CD4-positive, alpha-beta T cell treated with Interleukin-15 for 1 hour (primary cell): ENCODE measurements around the gene SURF2.
A peak's percentile ranks its signal among the peaks of the same experiment; 100 is the strongest.
"Not testable (repeated sequence)": the region's sequence is repeated elsewhere in the genome, so short reads cannot be mapped to it uniquely, and the experiment has no call there.

Experiments used
- DNase-seq: peaks from one replicate; pipeline ENCODE4 v3.0.0-alpha.2; 2020

SURF2 gene

DNA sequence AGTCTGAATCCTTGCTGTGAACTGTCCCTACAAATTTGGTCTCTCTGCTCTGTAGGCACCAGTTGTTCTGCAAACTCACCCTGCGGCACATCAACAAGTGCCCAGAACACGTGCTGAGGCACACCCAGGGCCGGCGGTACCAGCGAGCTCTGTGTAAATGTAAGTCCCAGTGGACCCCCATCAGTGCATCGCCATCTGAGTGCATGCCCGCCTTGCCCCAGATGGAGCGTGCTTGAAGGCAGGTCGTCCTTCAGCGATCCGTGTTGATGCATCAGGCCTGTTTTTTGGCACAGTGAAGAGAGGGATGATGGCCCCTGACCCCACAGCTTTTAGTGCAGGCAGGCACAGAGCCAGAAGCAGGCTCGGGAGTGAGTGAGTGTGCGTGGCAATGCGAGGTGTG, 1.3 kb downstream of the SURF2 start:
- no peak for DNase-seq

DNA sequence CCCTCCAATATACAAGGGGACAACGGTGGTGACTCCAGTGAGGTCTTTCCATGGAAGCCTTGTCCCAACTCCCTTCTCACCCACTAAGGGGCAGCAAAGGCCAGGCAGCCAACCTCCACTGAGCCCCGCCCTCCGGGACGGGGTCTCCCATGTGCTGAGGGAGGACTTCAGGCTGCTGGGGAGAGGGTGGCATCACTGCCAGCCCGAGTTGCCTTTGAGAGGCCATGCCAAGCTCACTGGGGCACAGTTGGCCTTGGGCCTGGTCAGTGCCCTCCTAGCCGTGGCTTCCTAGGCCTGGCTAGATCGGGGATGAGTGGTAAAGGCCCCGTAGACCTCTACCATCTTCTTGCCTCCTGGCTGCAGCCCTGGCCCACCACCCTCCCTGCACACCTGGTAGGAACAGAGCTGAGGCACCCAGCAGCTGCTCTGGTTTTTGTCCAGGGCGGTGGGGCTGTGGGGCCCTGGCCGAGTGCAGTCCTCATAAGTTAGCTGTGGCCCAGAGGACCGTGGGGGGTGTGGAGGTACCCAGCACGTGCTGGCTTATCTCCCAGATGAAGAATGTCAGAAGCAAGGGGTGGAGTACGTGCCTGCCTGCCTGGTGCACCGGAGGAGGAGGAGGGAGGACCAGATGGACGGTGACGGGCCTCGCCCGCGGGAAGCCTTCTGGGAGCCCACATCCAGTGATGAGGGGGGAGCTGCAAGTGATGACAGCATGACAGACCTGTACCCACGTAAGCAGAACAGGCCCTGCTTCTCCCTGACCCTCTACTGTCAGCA, 3.2 kb downstream of the SURF2 start:
- DNase-seq, result no peak

- no peak for DNase-seq
These were observed 4.3 kb downstream of the SURF2 start for GRCh38 chr9:133360400-133361393.

DNA sequence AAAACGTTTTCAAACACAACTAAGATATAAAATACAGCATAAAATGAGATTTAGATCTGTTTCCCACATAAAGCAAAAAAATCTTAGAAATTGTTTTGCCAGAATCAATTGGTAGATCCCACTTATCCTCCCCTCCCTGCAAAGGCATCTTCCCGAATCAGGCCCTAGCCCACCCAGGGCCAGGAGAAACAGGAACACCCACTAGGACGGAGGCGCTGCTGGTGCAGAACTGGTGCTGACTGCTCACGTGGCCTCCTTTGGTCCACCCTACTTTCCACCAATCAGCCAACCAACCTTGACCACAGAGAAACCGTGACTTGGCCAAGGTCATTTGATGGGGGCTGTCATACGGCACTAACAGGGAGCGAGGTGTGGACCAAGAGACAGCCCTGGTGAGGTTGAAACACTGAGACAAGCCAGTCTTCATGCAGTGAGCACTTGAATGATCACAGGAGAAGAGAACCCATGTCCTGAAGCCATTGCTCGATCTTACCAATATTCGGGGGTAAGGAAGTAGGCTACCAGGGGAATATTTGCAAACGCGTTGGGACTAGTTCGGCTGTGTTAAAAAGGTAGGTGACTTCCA, 5.2 kb downstream of the SURF2 start:
- no peak for DNase-seq

DNA sequence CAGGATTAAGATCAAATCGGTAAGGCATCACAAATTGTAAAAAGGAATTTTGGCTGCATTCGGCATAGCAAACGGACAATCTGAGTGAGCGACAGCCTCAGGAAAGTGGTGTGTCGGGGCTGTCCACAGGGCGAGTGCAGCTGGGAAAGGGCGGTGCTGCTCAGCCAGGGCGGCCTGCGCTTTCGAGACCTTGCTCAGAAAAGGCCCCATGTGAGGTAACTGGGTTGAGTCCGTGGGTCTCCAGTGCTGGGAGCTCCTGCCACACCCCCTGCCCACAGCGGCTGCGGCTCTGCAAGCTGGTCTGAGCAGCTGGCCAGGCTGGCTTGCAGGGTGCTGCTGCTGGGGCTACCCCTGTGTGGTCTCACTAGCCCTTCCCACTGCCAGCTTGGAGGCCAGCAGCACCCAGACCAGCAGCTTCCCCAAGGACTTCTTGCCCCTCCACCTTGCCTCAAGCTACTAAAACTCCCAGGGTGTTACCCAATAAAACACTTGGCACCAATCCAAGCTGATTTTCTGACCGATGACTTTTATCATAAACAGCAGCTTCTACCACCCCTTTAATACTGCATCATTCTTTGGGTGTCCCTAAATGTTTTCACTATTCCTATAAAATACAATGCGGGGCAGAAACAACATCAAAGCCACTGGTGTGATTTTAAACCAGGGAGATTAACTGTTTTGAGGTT, 6.2 kb downstream of the SURF2 start:
- no peak for DNase-seq

- no peak for DNase-seq
These were observed 10.1 kb downstream of the SURF2 start for GRCh38 chr9:133366435-133366834.

GRCh38 chr9:133367221-133367620, 10.9 kb downstream of the SURF2 start:
- DNase-seq, result no peak

GRCh38 chr9:133367778-133368177, 11.4 kb downstream of the SURF2 start:
- DNase-seq, result no peak

GRCh38 chr9:133368249-133368881, 12.0 kb downstream of the SURF2 start:
- no peak for DNase-seq

- DNase-seq, result no peak
These were observed 13.1 kb downstream of the SURF2 start for GRCh38 chr9:133369422-133369821.

DNA sequence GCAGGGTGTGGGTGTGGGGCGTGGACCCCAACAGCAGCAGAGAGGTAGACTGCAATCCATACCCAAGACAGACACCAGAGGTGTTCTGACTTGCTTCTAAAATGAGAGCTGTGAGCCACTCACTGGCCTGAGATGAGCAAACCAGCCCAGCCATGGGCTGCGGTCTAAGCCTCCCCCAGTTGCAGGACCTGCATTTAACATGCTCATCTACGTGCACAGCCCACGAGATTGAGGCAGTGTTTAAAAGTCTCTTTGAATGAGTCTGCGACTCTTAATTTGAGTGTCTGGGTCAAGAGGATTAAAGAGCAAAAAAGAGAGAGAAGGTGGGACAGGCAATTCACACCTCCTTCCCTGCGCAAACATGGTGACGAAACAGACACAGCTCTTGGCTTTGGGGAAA, 13.6 kb downstream of the SURF2 start:
- DNase-seq, result no peak

DNA sequence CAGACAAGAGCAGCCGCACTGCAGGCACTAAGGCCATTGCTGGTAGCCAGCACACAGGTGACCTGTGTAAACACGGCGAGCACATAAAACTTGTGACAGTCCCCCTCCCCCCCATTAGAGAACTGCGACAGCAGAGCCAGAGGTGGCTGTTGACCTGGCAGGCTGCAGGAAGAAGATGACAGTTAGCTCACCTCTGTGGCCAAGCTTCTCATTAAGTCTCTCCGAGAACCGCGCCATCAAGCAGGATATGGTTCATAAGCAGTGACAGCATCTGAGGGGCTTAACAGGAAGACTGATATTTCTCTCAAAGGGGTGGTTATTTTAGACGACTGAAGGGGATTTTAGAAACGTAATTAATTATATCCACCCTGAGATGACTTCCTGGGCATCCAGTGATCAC, 14.3 kb downstream of the SURF2 start:
- peak; percentile 56 for DNase-seq

DNA sequence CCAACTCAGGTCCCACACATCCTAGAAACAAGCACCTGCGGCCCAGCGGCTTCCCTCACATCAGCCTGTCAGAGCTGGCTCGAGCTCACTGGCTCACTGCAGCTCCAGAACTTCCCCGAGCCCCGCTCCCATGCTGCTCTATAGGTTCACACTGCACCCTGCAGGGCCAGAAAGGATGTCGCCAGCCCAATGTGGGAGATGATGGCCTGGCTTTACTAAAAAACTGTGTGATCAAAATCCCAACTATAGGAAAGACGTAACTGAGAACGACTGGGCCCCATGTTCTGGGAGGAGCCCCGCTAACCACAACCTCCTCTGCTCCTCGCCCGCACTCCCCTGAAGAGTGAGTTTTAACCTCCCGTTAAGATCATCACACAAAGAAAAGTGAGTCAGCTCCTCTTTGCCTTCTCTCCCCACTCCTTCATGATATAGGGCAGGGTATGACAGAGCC, 14.9 kb downstream of the SURF2 start:
- peak; percentile 61 for DNase-seq

DNA sequence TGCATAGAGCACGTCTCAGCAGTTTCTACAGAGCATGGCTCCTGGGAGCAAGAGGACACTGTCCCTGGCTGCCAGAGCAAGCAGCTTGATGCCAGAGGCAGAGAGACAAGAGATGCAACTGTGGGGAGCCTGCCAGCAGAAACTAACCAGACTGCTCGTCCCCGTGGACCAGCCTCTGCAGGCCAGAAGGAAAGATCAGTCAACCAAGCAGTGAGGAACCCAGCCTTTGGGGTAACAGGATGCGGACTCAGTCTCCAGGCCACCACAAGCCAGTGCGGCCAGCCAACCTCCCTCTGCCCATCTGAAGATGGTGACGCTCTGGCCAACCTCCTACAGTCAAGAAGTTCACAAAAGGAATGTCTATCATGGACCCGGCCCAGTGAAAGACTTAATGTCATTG, 15.8 kb downstream of the SURF2 start:
- DNase-seq, result no peak

DNA sequence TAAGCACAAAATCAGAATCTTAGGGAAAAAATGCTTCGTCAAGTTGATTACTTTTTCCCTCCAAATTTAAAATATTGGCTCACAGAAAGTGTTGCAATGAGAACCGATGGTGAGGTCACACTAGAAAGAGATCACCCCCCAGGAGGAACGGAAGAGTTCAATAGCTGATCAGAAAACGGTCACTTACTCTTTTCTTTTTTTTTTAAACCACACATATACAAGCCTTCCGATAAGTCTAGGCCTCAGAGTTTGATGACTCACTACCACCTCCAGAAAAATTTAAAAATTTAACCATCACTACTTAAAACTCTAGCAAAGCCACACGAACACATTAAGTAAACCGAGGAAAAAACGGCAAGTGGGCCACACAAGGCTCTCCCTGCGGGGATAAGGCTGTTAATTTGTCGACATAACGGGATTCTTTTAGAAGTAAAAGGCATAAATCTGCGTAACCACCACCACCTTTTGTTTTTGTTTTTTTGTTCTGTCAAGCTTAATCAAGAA, 18.3 kb downstream of the SURF2 start:
- no peak for DNase-seq

- DNase-seq, result no peak
These were observed 18.9 kb downstream of the SURF2 start for GRCh38 chr9:133375116-133375723.

- peak; percentile 94 for DNase-seq
These were observed 19.6 kb downstream of the SURF2 start, which contains the start of the genes STKLD1 and SURF4 for GRCh38 chr9:133375724-133376654. TSS of gene STKLD1 (plus strand) at chr9:133376366. CDS start at chr9:133376474, 108 bp downstream. TSS of gene SURF4 (minus strand) at chr9:133376060. CDS start at chr9:133375969, 91 bp downstream.

DNA sequence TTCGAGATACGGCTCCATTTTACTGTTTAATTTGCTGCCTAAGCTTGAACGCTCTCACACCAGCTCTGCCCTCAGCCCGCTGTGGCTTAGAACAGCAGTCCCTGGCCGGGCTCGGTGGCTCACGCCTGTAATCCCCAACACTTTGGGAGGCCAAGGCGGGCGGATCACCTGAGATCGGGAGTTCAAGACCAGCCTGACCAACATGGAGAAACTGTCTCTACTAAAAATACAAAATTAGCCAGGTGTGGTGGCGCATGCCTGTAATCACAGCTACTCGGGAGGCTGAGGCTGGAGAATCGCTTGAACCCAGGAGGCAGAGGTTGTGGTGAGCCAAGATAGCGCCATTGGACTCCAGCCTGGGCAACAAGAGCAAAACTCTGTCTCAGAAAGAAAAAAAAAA, 20.9 kb downstream of the SURF2 start:
- DNase-seq, result not testable (repeated sequence)

- DNase-seq, result no peak
These were observed 21.4 kb downstream of the SURF2 start for GRCh38 chr9:133377721-133378216.

GRCh38 chr9:133378408-133378962, 22.1 kb downstream of the SURF2 start:
- DNase-seq, result no peak
